Measurements from ENCODE around the gene CCRL2.
"Not testable (repeated sequence)": the region's sequence is repeated elsewhere in the genome, so short reads cannot be mapped to it uniquely, and the experiment has no call there.

CCRL2 gene

DNA sequence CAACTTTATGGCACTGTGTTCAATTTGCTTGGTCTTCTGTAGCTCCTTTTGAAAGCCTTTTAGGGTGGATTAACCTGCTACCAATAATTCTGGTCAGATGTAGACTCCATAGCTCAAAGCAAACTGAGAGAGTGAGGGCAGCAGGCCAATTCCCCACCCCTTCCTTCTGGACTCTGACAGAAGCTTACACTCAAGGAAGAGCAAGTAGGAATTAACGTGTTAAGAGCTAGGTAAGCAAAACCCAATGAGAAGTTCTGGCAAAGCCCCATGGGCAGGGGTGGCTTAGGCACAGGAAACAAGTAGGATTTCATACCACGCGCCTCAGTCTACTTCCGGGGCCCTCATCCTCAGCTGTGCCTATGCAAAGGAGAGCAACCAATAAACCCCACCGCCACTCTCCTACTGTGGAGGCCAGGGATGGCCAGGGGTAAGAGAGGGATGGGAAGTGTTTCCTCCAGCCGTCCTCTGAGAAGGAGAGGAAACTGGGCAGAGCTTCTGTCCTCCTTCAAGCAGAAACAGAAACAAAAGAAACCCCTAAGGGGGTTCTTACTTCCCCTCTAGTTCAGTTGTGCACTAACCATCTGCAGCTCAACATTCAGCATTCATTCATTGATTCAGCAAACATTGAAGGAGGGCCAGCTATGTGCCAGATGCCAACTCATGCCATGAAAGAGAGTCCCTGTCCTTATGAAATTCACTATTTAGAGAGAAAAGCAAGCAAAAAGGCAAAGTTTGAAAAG is 23.7 kb upstream of the CCRL2 start:
- Histone ChIP-seq H3K27me3 (ENCODE audit: control insufficient read depth, insufficient read depth, low read length) (no peaks in the 10 kb centered on the region), H3K36me3 (ENCODE audit: control insufficient read depth, insufficient read depth, low read length) (no peaks in the 10 kb centered on the region), H3K27ac (no peak overlapping the region), H3K9me3 (ENCODE audit: control insufficient read depth, low read length) (no peaks in the 10 kb centered on the region), H2AFZ (no peak overlapping the region), H3K4me1 (no peaks in the 10 kb centered on the region), H3K4me2 (ENCODE audit: low read length) (no peak overlapping the region), H3K4me3 (ENCODE audit: low read depth, low read length) (no peak overlapping the region), H3K79me2 (no peaks in the 10 kb centered on the region), H3K9ac (no peak overlapping the region)
- TF ChIP-seq, protein P1, sequence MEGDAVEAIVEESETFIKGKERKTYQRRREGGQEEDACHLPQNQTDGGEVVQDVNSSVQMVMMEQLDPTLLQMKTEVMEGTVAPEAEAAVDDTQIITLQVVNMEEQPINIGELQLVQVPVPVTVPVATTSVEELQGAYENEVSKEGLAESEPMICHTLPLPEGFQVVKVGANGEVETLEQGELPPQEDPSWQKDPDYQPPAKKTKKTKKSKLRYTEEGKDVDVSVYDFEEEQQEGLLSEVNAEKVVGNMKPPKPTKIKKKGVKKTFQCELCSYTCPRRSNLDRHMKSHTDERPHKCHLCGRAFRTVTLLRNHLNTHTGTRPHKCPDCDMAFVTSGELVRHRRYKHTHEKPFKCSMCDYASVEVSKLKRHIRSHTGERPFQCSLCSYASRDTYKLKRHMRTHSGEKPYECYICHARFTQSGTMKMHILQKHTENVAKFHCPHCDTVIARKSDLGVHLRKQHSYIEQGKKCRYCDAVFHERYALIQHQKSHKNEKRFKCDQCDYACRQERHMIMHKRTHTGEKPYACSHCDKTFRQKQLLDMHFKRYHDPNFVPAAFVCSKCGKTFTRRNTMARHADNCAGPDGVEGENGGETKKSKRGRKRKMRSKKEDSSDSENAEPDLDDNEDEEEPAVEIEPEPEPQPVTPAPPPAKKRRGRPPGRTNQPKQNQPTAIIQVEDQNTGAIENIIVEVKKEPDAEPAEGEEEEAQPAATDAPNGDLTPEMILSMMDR (IDR thresholded peaks at IDR 0.05) = no peak

GRCh38 chr3:46383951-46384330 is 23.1 kb upstream of the CCRL2 start:
- no peaks in the 10 kb centered on the region for H3K9me3 ChIP-seq (ENCODE audit: control insufficient read depth, low read length)

GRCh38 chr3:46386205-46386604 is 20.9 kb upstream of the CCRL2 start:
- Histone ChIP-seq H3K36me3 (ENCODE audit: control insufficient read depth, insufficient read depth, low read length) (no peaks in the 10 kb centered on the region), H3K27me3 (ENCODE audit: control insufficient read depth, insufficient read depth, low read length) (no peaks in the 10 kb centered on the region), H2AFZ (no peak overlapping the region), H3K4me3 (ENCODE audit: low read depth, low read length) (no peak overlapping the region), H3K27ac (no peak overlapping the region), H3K9ac (no peak overlapping the region), H3K4me2 (ENCODE audit: low read length) (no peak overlapping the region), H3K79me2 (no peaks in the 10 kb centered on the region), H3K9me3 (ENCODE audit: control insufficient read depth, low read length) (no peaks in the 10 kb centered on the region), H3K4me1 (no peaks in the 10 kb centered on the region)
- TF ChIP-seq, protein P1 (IDR thresholded peaks at IDR 0.05) = no peak

More at GRCh38 chr3:46383951-46384330, 23.1 kb upstream of the CCRL2 start:
- TF ChIP-seq, protein P1 (IDR thresholded peaks at IDR 0.05) = no peak
- Histone ChIP-seq H3K4me1 (no peaks in the 10 kb centered on the region), H2AFZ (no peak overlapping the region), H3K27ac (no peak overlapping the region), H3K4me3 (ENCODE audit: low read depth, low read length) (no peak overlapping the region), H3K36me3 (ENCODE audit: control insufficient read depth, insufficient read depth, low read length) (no peaks in the 10 kb centered on the region), H3K79me2 (no peaks in the 10 kb centered on the region), H3K4me2 (ENCODE audit: low read length) (no peak overlapping the region), H3K9ac (no peak overlapping the region), H3K27me3 (ENCODE audit: control insufficient read depth, insufficient read depth, low read length) (no peaks in the 10 kb centered on the region)

DNA sequence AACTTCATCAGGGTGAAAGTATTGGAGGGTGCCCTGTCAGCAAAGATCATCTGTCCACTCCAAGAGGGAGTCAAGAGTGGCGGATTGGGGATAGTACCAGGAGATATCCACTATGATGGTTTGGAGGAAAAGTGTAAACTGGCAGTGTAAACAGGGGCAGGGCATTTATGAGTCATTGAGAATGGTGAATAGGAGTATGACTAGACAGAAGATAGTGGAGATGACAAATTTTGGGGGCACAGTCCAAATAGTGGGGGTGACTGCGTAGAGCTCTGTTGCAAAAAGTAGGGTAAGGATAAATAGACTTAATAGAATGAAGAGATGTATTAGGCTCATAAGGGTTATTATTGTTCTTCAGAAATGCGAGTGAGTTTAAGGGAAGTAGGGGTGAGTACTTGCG is 18.2 kb upstream of the CCRL2 start:
- not testable (repeated sequence) for H3K79me2 ChIP-seq; H3K4me3 ChIP-seq (ENCODE audit: low read depth, low read length); H3K4me2 ChIP-seq (ENCODE audit: low read length); H3K27ac ChIP-seq; H3K9me3 ChIP-seq (ENCODE audit: control insufficient read depth, low read length); H3K9ac ChIP-seq; H2AFZ ChIP-seq; H3K36me3 ChIP-seq (ENCODE audit: control insufficient read depth, insufficient read depth, low read length); H3K27me3 ChIP-seq (ENCODE audit: control insufficient read depth, insufficient read depth, low read length); H3K4me1 ChIP-seq

DNA sequence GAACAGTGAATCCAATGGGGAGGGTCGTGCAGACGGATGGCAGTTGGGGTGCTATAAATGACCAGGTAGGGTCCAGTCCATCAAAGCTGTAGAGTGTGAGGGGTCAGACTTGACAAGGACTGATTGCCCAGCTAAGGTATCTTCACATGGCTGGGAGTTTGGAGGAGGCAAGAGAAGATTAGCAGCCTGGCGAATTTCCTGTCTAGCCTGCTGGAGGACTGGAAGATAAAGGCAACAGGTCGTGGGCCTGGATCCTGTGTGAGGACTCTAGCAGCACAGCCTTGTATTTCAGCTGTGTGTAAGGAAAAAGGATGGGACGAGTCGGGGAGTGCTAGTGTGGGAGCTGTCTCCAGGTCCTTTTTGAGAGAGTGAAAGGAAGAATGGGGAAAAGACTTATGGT is 17.8 kb upstream of the CCRL2 start:
- H3K27ac ChIP-seq = no peak overlapping the region
- no peak overlapping the region for H3K4me3 ChIP-seq (ENCODE audit: low read depth, low read length)
- no peak overlapping the region for H3K4me2 ChIP-seq (ENCODE audit: low read length)
- H3K9ac ChIP-seq = no peak overlapping the region
- H3K27me3 ChIP-seq (ENCODE audit: control insufficient read depth, insufficient read depth, low read length) = no peaks in the 10 kb centered on the region
- H3K9me3 ChIP-seq (ENCODE audit: control insufficient read depth, low read length) = no peaks in the 10 kb centered on the region
- H3K4me1 ChIP-seq = no peaks in the 10 kb centered on the region
- TF ChIP-seq, protein P1 (IDR thresholded peaks at IDR 0.05) = no peak
- no peaks in the 10 kb centered on the region for H3K36me3 ChIP-seq (ENCODE audit: control insufficient read depth, insufficient read depth, low read length)
- H2AFZ ChIP-seq = no peak overlapping the region
- H3K79me2 ChIP-seq = no peaks in the 10 kb centered on the region

DNA sequence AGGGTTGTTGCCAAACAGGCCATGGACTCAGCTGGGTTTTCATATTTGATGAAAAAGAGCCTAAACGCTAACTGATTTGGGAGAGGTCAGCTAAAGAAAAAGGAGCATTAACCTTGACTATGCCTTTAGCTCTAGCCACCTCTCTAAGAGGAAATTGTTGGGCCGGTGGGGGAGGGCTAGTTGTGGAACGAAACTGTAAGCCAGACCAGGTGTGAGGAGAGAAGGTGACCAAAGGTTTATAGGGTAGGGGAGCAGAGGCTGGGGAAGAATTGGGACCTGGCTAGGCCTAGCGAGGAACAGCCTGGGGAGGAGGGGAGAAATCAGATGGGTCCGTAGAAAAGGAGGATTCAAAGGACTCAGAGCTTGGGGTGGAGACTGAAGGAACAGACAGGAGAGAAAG is 15.5 kb upstream of the CCRL2 start:
- not testable (repeated sequence) for H3K79me2 ChIP-seq; H3K4me3 ChIP-seq (ENCODE audit: low read depth, low read length); H3K27me3 ChIP-seq (ENCODE audit: control insufficient read depth, insufficient read depth, low read length); H3K9me3 ChIP-seq (ENCODE audit: control insufficient read depth, low read length); H3K4me1 ChIP-seq; H3K27ac ChIP-seq; H3K4me2 ChIP-seq (ENCODE audit: low read length); H2AFZ ChIP-seq; H3K9ac ChIP-seq; H3K36me3 ChIP-seq (ENCODE audit: control insufficient read depth, insufficient read depth, low read length)
